Transverse colon (tissue), 4 donors: Measurements from ENCODE around the gene FCHO2. TPM values are rescaled to one million over a fixed set of nuclear protein-coding genes. Genes with fewer than 3 reads are reported as not detected.

ENCODE experiments used
- DNase-seq: peaks from one replicate; pipeline ENCODE4 v3.0.0-alpha.2; 2019
- H3K27ac ChIP-seq, 4 donors: fragments of 200-600 bp; sonication (generic); 2 replicates each; pipeline ENCODE4 v1.5.1; 2016 to 2018; ENCODE audit warnings: inconsistent platforms in 4 of 4
- H3K27me3 ChIP-seq: fragments of 200-600 bp; sonication (generic); 2 replicates; pipeline ENCODE4 v1.5.1; 2017; ENCODE audit warnings: inconsistent platforms
- H3K36me3 ChIP-seq, 4 donors: fragments of 200-600 bp; sonication (generic); 2 replicates each; pipeline ENCODE4 v1.5.1; 2017 to 2019; ENCODE audit warnings: inconsistent platforms in 4 of 4
- H3K4me1 ChIP-seq, 4 donors: fragments of 200-600 bp; sonication (generic); 2 replicates each; pipeline ENCODE4 v1.5.1; 2017 to 2020; ENCODE audit warnings: inconsistent platforms in 4 of 4
- H3K4me3 ChIP-seq, 4 donors: fragments of 200-600 bp; sonication (generic); 1 replicate in 1 of 4; 2 replicates in 3 of 4; pipeline versions ENCODE4 v1.5.1 to v1.6.1; 2017 to 2019; ENCODE audit warnings: inconsistent platforms in 4 of 4
- H3K9me3 ChIP-seq, 2 donors: fragments of 200-600 bp; sonication (generic); 2 replicates each; pipeline ENCODE4 v1.5.1; 2017 to 2019; ENCODE audit warnings: inconsistent platforms in 2 of 2
- CTCF ChIP-seq, 5 experiments: fragments of 200-600 bp in 3 of 5; fragments of 450-650 bp in 2 of 5; sonication (generic) in 3 of 5; IDR thresholded peaks; 1 replicate in 2 of 5; 2 replicates in 3 of 5; pipeline ENCODE4 v1.5.1; 2016 to 2017; ENCODE audit warnings: antibody characterized with exemption in 5 of 5, inconsistent platforms in 3 of 5, mild to moderate bottlenecking in 2 of 5, moderate library complexity in 1 of 5
- EP300 ChIP-seq: sonication (generic); formaldehyde crosslinking; IDR thresholded peaks from one replicate; pipeline ENCODE4 v1.6.1; 2017; ENCODE audit warnings: antibody characterized with exemption, low read depth
- POLR2A ChIP-seq: fragments of 450-650 bp; IDR thresholded peaks from one replicate; pipeline ENCODE4 v1.6.1; 2016; ENCODE audit warnings: antibody characterized with exemption, mild to moderate bottlenecking, moderate library complexity
- POLR2AphosphoS5 ChIP-seq, 3 donors: sonication (generic); formaldehyde crosslinking; IDR thresholded peaks; one replicate each; pipeline ENCODE4 v1.6.1; 2016; ENCODE audit warnings: antibody characterized with exemption in 3 of 3
- WGBS, 2 donors: methylation state at CpG; one replicate each; pipeline ENCODE4 v1.1.5; 2018; ENCODE audit warnings: low coverage in 1 of 2; 5-methylcytosine and 5-hydroxymethylcytosine counted together
- in situ Hi-C, 4 donors: fragments of 200-750 bp; cut with MboI; loops; one replicate each; pipeline versions ENCODE4 v1.15.0 to v1.15.1; 2017; ENCODE audit warnings: low sequenced_read_pairs in 3 of 4, low pct_ligation_motif_present in 1 of 4, low pct_unique_long_range_greater_than_20kb in 1 of 4
- intact Hi-C: fragments of 100-400 bp; cut with DNase I; formaldehyde crosslinking; loops from one replicate; pipeline ENCODE4 v1.15.1; 2023; ENCODE audit warnings: low total_unique reads
- total RNA-seq, 4 donors: library from RNA; depleted of rRNA; stranded (reverse); fragments of >200 nt; gene quantifications; one replicate each; pipeline ENCODE4 v1.1.0, GENCODE V29; 2016

Gene FCHO2
- total RNA-seq, 4 donors from 2014 or later: 25.8 to 45.4 (median 29.2) TPM

GRCh38 chr5:73032635-73033034 lies 76.8 kb downstream of the FCHO2 start:
- intact Hi-C loops: no loop called here
- Histone ChIP-seq H3K4me3 (no peak overlapping the region), H3K9me3 (no peaks in the 10 kb centered on the region), H3K27me3 (no peaks in the 10 kb centered on the region), H3K4me1 (peaks cover 0 to 5% (median 0%) of the 10 kb centered on the region in 4 donors), H3K36me3 (peaks cover 0 to 15% (median under 1%) of the 10 kb centered on the region in 4 donors), H3K27ac (no peak overlapping the region)
- in situ Hi-C loops: no loop called here
- TF ChIP-seq EP300: no peak
- TF ChIP-seq CTCF (IDR thresholded peaks at IDR 0.05): no peak
- no peak for TF ChIP-seq POLR2AphosphoS5 (IDR thresholded peaks at IDR 0.05)
- TF ChIP-seq POLR2A: no peak
- no peak for DNase-seq
- WGBS, 2 donors: 81 to 88% methylated on average over 2 of the region's 2 CpGs

- H3K27me3 ChIP-seq: no peaks in the 10 kb centered on the region
- 97 to 100% methylated on average over 2 to 5 of the region's 5 CpGs for WGBS, 2 donors
- intact Hi-C loops (no loop called here), in situ Hi-C loops (no loop called here)
- no peak overlapping the region for H3K4me3 ChIP-seq
- TF ChIP-seq POLR2AphosphoS5 (IDR thresholded peaks at IDR 0.05) (no peak), POLR2A (no peak), CTCF (IDR thresholded peaks at IDR 0.05) (no peak), EP300 (no peak)
- DNase-seq: no peak
- H3K9me3 ChIP-seq: no peaks in the 10 kb centered on the region
- H3K36me3 ChIP-seq: peaks cover 0 to 23% (median 4%) of the 10 kb centered on the region in 4 donors
- H3K4me1 ChIP-seq: no peaks in the 10 kb centered on the region
- H3K27ac ChIP-seq: no peak overlapping the region
These were observed 81.7 kb downstream of the FCHO2 start for GRCh38 chr5:73037545-73037944.

- Histone ChIP-seq H3K4me3 (no peak overlapping the region), H3K9me3 (no peaks in the 10 kb centered on the region), H3K4me1 (no peaks in the 10 kb centered on the region), H3K27ac (no peak overlapping the region), H3K27me3 (no peaks in the 10 kb centered on the region), H3K36me3 (peaks cover 0 to 19% (median 4%) of the 10 kb centered on the region in 4 donors)
- in situ Hi-C loops: no loop called here
- intact Hi-C loops: no loop called here
- TF ChIP-seq POLR2AphosphoS5 (IDR thresholded peaks at IDR 0.05): no peak
- no peak for TF ChIP-seq EP300
- no peak for TF ChIP-seq CTCF (IDR thresholded peaks at IDR 0.05)
- no peak for TF ChIP-seq POLR2A
- DNase-seq: no peak
These were observed 83.2 kb downstream of the FCHO2 start for GRCh38 chr5:73039082-73039481.

- peaks cover 0 to 9% of the 10 kb centered on the region in 2 donors for H3K9me3 ChIP-seq
- intact Hi-C loops (no loop called here), in situ Hi-C loops (no loop called here)
- no peak overlapping the region for H3K4me3 ChIP-seq
- H3K27me3 ChIP-seq: no peaks in the 10 kb centered on the region
- DNase-seq: no peak
- no peak overlapping the region for H3K27ac ChIP-seq
- H3K36me3 ChIP-seq: peaks cover 0 to 26% (median 2%) of the 10 kb centered on the region in 4 donors
- H3K4me1 ChIP-seq: no peaks in the 10 kb centered on the region
- TF ChIP-seq POLR2AphosphoS5 (IDR thresholded peaks at IDR 0.05): no peak
These were observed 87.2 kb downstream of the FCHO2 start for GRCh38 chr5:73042993-73043392.

- H3K27ac ChIP-seq: no peak overlapping the region
- no peaks in the 10 kb centered on the region for H3K4me1 ChIP-seq
- no peak for TF ChIP-seq CTCF (IDR thresholded peaks at IDR 0.05)
- TF ChIP-seq POLR2AphosphoS5 (IDR thresholded peaks at IDR 0.05): no peak
- H3K27me3 ChIP-seq: no peaks in the 10 kb centered on the region
- intact Hi-C loops: no loop called here
- H3K36me3 ChIP-seq: peaks cover 0 to 23% (median 0%) of the 10 kb centered on the region in 4 donors
- peaks cover 0 to 9% of the 10 kb centered on the region in 2 donors for H3K9me3 ChIP-seq
- no peak overlapping the region for H3K4me3 ChIP-seq
- in situ Hi-C loops: no loop called here
- no peak for DNase-seq
These were observed 88.7 kb downstream of the FCHO2 start for GRCh38 chr5:73044546-73044945.
